HepG2 (cell line): ENCODE results near the gene FBXO4. TPM values are rescaled to one million over a fixed set of nuclear protein-coding genes. Genes with fewer than 3 reads are reported as not detected.
"Not testable (repeated sequence)": the region's sequence is repeated elsewhere in the genome, so short reads cannot be mapped to it uniquely, and the experiment has no call there.

Experiments
- ATAC-seq: fragments of 200-7000 bp; cut with Tn5 transposase; 3 replicates; pipeline ENCODE4 v1.9.1; 2020; ENCODE audit warnings: mild to moderate bottlenecking, moderate library complexity
- BruUV-seq: library from RNA; stranded (reverse); fragments of 400-500 nt; replicated peaks from 2 replicates; lab custom pipeline; 2021; lab: Mats Ljungman, UMichigan
- CTCF ChIA-PET: fragments of 300-600 bp; formaldehyde crosslinking; extraction: SDS; loops from one replicate; lab custom pipeline; 2021; ENCODE audit warnings: low total read pairs, inconsistent platforms, low intra/inter-chr PET ratio; lab: Yijun Ruan, JAX
- POLR2A ChIA-PET: fragments of 350-600 bp; sonication (Branson Sonifier 250); formaldehyde crosslinking; loops from one replicate; lab custom pipeline; 2020; ENCODE audit warnings: antibody characterized with exemption, inconsistent platforms; lab: Yijun Ruan, JAX
- DNase-seq: peaks from one replicate; pipeline ENCODE4 v3.0.0-alpha.2; 2015; ENCODE audit warnings: low spot score
- FAIRE-seq: peaks from 3 replicates; lab custom pipeline; 2011; peaks lifted over from hg19 to GRCh38; lab: Jason Lieb, UNC
- H2AFZ ChIP-seq: one replicate; pipeline ENCODE4 v1.6.1; 2011; ENCODE audit warnings: low read length, inconsistent platforms
- H3K27ac ChIP-seq: fragments of 300-600 bp; 3 replicates; pipeline ENCODE4 v1.8.0; 2011; ENCODE audit warnings: mixed run types, mild to moderate bottlenecking, mixed read lengths, low read length, inconsistent platforms; ENCODE audit not compliant: insufficient read depth; ENCODE audit errors: extremely low read length
- H3K27me3 ChIP-seq, 2 experiments: fragments of 200-600 bp in 1 of 2; 2 replicates in 1 of 2; 3 replicates in 1 of 2; pipeline versions ENCODE4 v1.6.0 to v1.8.0; 2011; ENCODE audit warnings: low read length in 2 of 2, mild to moderate bottlenecking in 2 of 2, moderate library complexity in 2 of 2, inconsistent platforms in 1 of 2; ENCODE audit not compliant: insufficient read depth in 2 of 2, control insufficient read depth in 1 of 2
- H3K36me3 ChIP-seq, 2 experiments: fragments of 200-600 bp in 1 of 2; replicated peaks in 1 of 2; 2 replicates in 1 of 2; 3 replicates in 1 of 2; pipeline versions ENCODE4 v1.5.1 to v1.8.0; 2011; ENCODE audit warnings: low read length in 2 of 2, inconsistent platforms in 1 of 2; ENCODE audit not compliant: insufficient read depth in 2 of 2, control insufficient read depth in 1 of 2
- H3K4me1 ChIP-seq: 2 replicates; pipeline ENCODE4 v1.5.1; 2012; ENCODE audit warnings: low read length, inconsistent platforms; ENCODE audit not compliant: insufficient read depth
- H3K4me2 ChIP-seq: 2 replicates; pipeline ENCODE4 v1.6.0; 2011; ENCODE audit warnings: low read depth, low read length, inconsistent platforms
- H3K4me3 ChIP-seq, 3 experiments: fragments of 200-600 bp in 1 of 3; sonication (generic), shearing (Covaris generic) in 1 of 3; replicated peaks in 1 of 3; 2 replicates each; pipeline ENCODE4 v1.5.1; 2011 to 2016; ENCODE audit warnings: low read length in 3 of 3, inconsistent platforms in 2 of 3, low read depth in 2 of 3, mild to moderate bottlenecking in 2 of 3, control low read depth in 1 of 3, mixed read lengths in 1 of 3; ENCODE audit not compliant: insufficient read depth in 1 of 3
- H3K79me2 ChIP-seq: one replicate; pipeline ENCODE4 v1.6.1; 2011; ENCODE audit warnings: low read length, inconsistent platforms; ENCODE audit not compliant: insufficient read depth
- H3K9ac ChIP-seq: 2 replicates; pipeline ENCODE4 v1.6.0; 2011; ENCODE audit warnings: mild to moderate bottlenecking, low read depth, low read length, inconsistent platforms; ENCODE audit not compliant: insufficient read depth
- H3K9me3 ChIP-seq: 2 replicates; pipeline ENCODE4 v1.5.1; 2012; ENCODE audit warnings: mild to moderate bottlenecking, low read length
- H4K20me1 ChIP-seq: 2 replicates; pipeline ENCODE4 v1.6.0; 2011; ENCODE audit warnings: inconsistent platforms, mild to moderate bottlenecking, low read length, moderate library complexity; ENCODE audit not compliant: insufficient read depth
- HNRNPK ChIP-seq: fragments of 200-400 bp; formaldehyde crosslinking; IDR thresholded peaks from 2 replicates; pipeline ENCODE4 v1.6.1; 2018; ENCODE audit warnings: low read length, low read depth, moderate library complexity, mild to moderate bottlenecking; ENCODE audit not compliant: poor library complexity, severe bottlenecking
- SRSF1 ChIP-seq: fragments of 200-400 bp; formaldehyde crosslinking; optimal IDR thresholded peaks from 2 replicates; pipeline ENCODE3; 2017; ENCODE audit warnings: mild to moderate bottlenecking, low read depth, low read length, moderate library complexity
- ZC3H4 ChIP-seq: sonication (generic); formaldehyde crosslinking; IDR thresholded peaks from 2 replicates; pipeline ENCODE4 v1.4.0; 2020; ENCODE audit warnings: missing genetic modification reagents, borderline replicate concordance
- ZUFSP ChIP-seq: sonication (generic); formaldehyde crosslinking; IDR thresholded peaks from 2 replicates; pipeline ENCODE4 v1.9.0; 2021; ENCODE audit warnings: missing genetic modification reagents, mild to moderate bottlenecking, borderline replicate concordance
- WGBS: methylation state at CpG from one replicate; pipeline ENCODE4 v1.1.6; 2017; ENCODE audit warnings: low lambda C conversion rate; 5-methylcytosine and 5-hydroxymethylcytosine counted together
- in situ Hi-C: cut with HindIII; loops from 2 replicates; pipeline ENCODE4 v1.10.0; 2017; ENCODE audit warnings: low pct_unique_long_range_greater_than_20kb; ENCODE audit not compliant: extremely low pct_ligation_motif_present
- intact Hi-C: fragments of 100-400 bp; cut with micrococcal nuclease; formaldehyde crosslinking; loops from one replicate; pipeline ENCODE4 v1.10.0; 2022; ENCODE audit not compliant: unreplicated experiment
- polyA plus RNA-seq, 8 experiments: library from polyadenylated mRNA; depleted of rRNA in 3 of 8; stranded (reverse) in 7 of 8; unstranded in 1 of 8; fragments of >200 nt; fragmentation: Illumina TruSeq in 4 of 8; extraction: Trizol in 4 of 8; gene quantifications; 2 replicates each; pipeline versions ENCODE4 v1.2.1 to v1.2.3, GENCODE V29; 2011 to 2016; ENCODE audit warnings: low read depth in 4 of 8, missing spikeins in 1 of 8, mixed read lengths in 1 of 8; ENCODE audit not compliant: insufficient read depth in 1 of 8
- total RNA-seq, 5 experiments: library from RNA; depleted of rRNA; stranded (reverse); fragments of >200 nt; fragmentation: Illumina TruSeq; extraction: Trizol; gene quantifications; 2 replicates each; pipeline ENCODE4 v1.2.3, GENCODE V29; 2016; ENCODE audit warnings: low read depth in 1 of 5

Gene FBXO4
- total and polyA plus RNA-seq, 2 of the 13 experiments (the other 11 are each of a cell fraction or from before 2014, with no cell fraction given) = 5.2 to 16.4 TPM

- TF ChIP-seq SRSF1 (no peak), HNRNPK (no peak), ZUFSP (CRISPR knock-in tag) (no peak), ZC3H4 (CRISPR knock-in tag) (no peak)
Measured at GRCh38 chr5:41940641-41941040, 15.6 kb downstream of the FBXO4 start (continued).

- H3K9ac ChIP-seq, H3K4me2 ChIP-seq, in situ Hi-C loops, POLR2A ChIA-PET, H2AFZ ChIP-seq, H3K9me3 ChIP-seq, intact Hi-C loops, H3K36me3 ChIP-seq, H3K79me2 ChIP-seq, H3K4me3 ChIP-seq, DNase-seq, CTCF ChIA-PET, H3K27me3 ChIP-seq, H3K4me1 ChIP-seq, H3K27ac ChIP-seq, FAIRE-seq, ATAC-seq, H4K20me1 ChIP-seq, BruUV-seq: not testable (repeated sequence)
- WGBS = 94% methylated on average over 6 of the region's 7 CpGs
Measured at GRCh38 chr5:41945332-41945955, 20.4 kb downstream of the FBXO4 start.
